KBM-7 (cell line): ENCODE results near the gene ASPSCR1.
"Not testable (repeated sequence)": the region's sequence is repeated elsewhere in the genome, so short reads cannot be mapped to it uniquely, and the experiment has no call there.

ENCODE experiments used
- DNase-seq: peaks from one replicate; pipeline ENCODE4 v3.0.0-alpha.2; 2015
- in situ Hi-C: fragments of 300-500 bp; cut with MboI; formaldehyde crosslinking; loops from 2 replicates; pipeline ENCODE4 v1.14.3; 2020; ENCODE audit warnings: low sequenced_read_pairs, low pct_unique_long_range_greater_than_20kb, mixed read lengths

ASPSCR1 gene

DNA sequence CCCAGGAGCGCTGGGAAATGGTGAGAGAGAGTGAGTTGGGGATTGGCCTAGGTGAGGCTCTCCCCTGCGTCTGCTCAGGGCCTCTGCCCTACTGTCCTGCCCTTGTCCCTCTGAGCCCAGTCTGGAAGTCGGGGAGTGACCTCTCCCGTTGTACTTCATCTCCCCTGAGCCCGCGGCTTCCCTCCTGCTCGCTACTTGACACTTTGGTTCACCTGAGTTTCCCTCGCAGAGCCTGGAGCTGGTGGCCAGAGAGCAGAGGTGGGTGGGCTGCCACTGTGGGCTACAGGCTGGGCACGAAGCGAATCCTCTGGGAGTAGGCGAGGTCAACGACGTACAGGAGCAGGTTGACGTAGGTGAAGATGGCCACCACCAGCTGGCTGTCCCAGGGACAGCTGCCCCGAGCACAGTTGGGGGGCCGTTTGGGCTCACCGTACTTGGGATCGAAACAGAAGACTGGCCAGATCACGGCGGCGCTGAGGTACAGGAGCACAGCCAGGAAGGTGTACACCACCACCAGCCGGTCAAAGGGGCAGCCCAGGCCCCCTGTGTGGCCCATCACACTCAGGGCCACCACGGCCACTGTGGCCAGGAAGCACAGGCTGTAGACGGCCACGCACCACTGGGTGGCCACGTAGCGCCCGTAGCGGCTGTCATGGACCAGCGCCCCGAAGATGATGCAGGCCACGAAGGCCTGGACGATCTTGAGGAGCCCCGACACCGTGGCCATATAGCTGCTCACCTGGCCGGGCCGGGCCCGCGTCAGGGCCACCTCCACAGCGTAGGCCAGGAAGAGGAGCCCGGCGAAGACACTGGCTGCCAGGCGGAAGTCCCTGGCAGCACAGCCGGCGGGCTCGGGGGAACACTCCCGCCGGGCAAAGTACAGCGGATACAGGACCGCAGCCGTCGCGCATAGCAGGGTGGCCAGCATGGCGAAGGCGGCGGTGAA is 36.6 kb upstream of the ASPSCR1 start:
- in situ Hi-C loops, result no loop called here

DNA sequence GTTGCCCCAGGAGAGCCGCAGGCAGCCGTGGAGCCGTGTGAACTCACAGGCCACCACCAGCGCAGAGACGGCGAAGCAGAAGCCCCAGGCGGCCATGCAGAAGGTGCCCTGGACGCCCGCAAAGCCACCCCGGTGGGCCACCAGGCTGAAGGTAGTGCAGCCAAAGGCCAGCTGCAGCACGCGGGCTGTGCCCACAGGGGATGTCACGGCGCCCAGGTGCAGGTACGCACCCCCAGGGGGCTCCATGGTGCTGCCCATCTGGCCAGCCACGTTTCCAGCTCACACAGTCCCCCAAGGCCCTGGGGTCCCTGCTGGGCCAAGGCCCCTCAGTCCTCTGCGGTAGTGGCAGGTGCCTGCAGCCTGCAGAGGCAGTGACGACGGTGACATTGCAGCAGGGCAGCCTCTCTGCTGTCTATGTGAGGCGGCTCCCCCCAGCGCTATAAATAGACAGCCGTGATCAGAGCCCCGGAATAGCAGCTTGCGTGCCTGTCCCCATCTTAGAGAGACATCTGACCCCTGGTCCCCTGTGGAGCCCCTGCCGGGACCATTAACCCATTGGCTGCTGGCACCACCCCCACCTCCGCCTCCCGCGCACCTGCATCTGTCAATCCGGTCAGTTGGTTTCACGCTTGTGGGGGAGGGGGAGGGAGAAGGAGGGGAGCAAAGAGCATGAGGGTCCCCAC is 35.8 kb upstream of the ASPSCR1 start:
- DNase-seq, result no peak
- in situ Hi-C loops, result no loop called here

More for the DNA sequence above, 36.6 kb upstream of the ASPSCR1 start:
- no peak for DNase-seq

DNA sequence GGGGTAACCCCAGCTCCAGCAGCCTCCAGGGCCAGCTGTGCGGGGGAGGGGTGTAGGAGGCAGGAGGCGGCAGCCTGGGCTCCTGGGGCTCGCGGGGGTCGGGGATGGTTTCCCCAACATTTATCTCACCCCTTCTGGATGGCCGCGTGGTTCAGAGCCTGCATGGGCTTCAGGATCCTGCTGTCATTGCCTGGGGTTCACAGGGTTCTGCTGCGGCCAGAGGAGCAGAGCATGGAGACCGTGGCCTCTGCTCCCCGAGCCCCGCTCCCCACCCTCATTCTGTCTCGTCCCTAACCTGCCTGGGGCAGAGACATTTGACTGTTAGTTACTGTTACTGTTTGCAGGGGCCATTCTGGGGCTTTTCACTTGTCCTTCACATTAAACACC is 35.3 kb upstream of the ASPSCR1 start:
- DNase-seq, result no peak
- in situ Hi-C loops, result no loop called here

DNA sequence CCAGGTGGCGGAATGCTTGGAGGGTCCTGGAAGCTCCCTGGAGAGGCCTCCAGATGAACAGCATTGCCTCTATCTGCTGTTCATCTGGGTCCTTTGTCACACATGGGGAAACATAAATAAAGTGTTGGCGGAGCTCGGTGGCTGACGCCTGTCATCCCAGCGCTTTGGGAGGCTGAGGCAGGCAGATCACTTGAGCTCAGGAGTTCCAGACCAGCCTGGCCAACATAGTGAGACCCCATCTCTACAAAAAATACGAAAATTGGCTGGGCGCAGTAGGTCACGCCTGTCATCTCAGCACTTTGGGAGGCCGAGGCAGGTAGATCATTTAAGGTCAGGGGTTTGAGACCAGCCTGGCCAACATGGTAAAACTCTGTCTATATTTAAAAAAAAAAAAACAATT is 32.6 kb upstream of the ASPSCR1 start:
- in situ Hi-C loops, result no loop called here
- no peak for DNase-seq

DNA sequence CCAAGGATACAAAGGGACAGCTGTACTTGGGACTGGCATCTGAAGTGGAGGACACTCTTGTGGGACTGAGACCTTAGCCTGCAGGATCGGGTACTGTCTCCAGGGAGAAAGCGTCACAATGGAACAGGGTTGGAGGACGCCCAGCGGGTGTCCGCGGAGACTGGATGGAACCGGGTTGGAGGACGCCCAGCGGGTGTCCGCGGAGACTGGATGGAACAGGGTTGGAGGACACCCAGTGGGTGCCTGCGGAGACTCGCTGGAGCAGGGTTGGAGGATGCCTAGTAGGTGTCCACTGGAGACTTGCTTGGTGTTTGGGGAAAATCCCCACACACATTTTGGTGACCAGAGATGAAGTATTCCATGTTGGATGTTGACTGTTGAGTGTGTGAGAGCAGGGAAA is 30.2 kb upstream of the ASPSCR1 start, which contains the start of gene MYADML2:
Gene MYADML2, minus strand, starts transcription at position 45 of the 400 bp plus-strand sequence. CDS start 5,492 bp downstream, outside the sequence.
- DNase-seq, result no peak
- in situ Hi-C loops, result no loop called here

DNA sequence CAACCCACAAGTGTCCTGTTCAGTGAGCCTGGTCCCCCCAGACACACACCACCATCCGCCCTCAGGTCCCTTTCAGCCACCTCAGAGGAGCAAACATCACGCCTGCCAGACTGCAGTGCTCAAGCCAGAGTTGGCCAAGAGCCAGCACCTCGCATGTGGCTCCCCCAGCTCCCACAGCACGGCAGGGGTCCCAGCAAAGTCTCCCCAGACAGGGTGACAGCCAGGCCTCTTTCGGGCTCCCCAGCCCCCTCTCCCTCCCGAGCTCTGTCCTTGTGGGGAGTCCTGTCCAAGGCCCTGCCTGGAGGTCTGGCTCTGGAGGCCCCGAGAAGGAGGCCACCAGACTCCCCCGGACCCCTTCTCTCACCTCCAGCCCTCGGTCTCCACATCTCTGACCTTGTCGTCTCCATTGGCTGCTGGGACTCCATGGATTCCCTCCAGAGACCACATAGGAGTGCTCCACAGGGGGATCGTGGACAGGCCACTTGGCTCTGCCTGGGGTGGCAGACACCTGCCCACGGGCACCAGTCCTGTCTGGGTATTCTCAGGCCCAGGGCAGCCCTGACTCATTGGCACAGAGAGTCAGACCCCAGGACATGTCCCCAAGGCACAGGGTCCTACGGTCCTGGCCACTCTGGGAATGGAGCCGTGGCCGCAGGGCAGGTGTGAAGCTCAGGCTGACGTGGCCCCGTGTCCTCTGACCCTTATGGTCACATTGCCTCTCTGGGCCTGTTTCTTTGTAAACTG is 28.6 kb upstream of the ASPSCR1 start:
- no peak for DNase-seq
- in situ Hi-C loops, result no loop called here

DNA sequence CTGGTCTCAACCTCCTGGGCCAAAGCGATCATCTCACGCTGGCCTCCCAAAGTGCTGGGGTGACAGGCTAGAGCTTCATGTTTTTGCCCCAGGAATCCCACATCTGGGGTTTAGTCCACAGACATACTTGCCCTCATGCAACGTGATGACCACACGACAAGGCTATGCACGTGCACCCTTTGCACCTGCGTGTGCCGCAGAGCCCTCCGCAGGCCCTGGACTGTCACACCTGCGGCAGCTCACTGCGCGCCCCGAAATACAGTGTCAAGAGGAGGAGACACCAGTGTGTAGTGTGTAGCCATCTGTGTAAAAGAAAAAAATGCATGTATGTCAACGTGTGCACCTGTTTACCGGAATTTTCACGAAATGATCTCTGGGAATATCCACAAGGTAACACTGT is 26.9 kb upstream of the ASPSCR1 start:
- DNase-seq, result no peak
- in situ Hi-C loops, result no loop called here

DNA sequence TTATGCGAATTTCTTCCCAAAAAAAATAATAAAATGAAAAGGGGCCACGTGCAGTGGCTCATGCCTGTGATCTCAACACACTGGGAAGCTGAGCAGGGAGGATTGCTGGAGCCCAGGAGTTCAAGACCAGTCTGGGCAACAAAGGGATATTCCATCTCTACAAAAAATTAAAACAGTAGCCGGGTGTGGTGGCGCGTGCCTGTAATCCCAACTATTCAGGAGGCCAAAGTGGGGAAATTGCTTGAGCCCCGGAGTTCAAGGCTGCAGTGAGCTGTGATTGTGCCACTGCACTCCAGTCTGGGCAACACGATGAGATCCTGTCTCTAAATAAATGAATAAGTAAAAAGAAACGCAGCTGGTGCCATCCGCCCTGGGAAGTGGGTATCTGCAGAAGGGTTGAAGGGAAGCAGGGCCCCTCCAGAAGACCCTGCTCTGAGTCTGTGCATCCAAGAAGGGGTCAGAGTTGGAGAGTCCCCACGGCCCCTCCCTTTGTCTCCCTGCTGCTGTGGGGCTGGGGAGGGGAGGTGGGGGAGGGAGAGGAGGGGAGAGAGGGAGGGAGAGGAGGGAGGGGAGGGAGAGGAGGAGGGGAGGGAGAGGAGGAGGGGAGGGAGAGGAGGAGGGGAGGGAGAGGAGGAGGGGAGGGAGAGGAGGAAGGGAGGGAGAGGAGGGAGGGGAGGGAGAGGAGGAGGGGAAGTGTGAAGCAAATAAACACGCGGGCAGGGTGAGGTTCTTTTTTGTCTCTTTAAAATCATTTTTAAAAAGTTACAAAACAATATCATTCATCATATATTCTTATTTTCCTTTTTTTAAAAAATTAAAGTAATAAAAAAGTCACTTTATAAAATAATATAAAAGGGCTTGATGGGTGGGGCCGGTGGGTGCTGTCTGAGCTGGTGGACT is 25.4 kb upstream of the ASPSCR1 start:
- in situ Hi-C loops, result no loop called here
- no peak for DNase-seq

DNA sequence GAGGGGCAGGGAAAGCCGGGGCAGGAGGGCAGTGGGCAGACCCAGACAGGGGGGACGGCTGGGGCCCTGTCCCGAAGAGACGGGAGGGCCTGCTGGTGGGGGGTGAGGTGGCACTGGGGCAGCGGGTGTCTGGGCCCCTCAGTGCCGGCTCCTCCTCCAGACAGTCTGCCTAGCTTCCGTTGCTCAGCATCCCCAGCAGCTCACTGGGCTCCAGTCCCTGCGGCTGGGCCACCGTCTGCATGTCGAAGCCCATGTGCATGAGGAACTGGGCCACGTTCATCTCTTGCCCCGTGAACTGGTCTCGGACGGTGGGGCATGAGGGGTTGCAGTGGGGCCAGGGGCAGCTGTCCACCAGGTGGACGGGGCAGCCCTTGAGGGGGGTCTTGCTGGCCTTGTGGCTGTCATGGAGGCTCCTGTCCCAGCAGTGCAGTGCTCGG is 24.6 kb upstream of the ASPSCR1 start:
- DNase-seq, result no peak
- in situ Hi-C loops, result no loop called here

DNA sequence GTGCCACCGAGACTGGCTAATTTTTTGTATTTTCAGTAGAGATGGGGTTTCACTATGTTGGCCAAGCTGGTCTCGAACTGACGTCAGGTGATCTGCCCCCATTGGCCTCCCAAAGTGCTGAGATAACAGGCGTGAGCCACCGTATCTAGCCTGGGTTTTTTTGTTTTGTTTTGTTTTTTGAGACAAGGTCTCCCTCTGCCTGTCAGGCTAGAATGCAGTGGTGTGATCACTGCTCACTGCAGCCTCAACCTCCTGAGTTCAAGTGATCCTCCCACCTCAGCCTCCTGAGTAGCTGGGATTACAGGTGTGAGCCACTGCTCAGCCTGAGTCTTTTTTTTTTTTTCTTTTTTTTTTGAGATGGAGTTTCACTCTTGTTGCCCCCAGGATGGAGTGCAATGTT is 24.0 kb upstream of the ASPSCR1 start:
- DNase-seq, in situ Hi-C loops: not testable (repeated sequence)

DNA sequence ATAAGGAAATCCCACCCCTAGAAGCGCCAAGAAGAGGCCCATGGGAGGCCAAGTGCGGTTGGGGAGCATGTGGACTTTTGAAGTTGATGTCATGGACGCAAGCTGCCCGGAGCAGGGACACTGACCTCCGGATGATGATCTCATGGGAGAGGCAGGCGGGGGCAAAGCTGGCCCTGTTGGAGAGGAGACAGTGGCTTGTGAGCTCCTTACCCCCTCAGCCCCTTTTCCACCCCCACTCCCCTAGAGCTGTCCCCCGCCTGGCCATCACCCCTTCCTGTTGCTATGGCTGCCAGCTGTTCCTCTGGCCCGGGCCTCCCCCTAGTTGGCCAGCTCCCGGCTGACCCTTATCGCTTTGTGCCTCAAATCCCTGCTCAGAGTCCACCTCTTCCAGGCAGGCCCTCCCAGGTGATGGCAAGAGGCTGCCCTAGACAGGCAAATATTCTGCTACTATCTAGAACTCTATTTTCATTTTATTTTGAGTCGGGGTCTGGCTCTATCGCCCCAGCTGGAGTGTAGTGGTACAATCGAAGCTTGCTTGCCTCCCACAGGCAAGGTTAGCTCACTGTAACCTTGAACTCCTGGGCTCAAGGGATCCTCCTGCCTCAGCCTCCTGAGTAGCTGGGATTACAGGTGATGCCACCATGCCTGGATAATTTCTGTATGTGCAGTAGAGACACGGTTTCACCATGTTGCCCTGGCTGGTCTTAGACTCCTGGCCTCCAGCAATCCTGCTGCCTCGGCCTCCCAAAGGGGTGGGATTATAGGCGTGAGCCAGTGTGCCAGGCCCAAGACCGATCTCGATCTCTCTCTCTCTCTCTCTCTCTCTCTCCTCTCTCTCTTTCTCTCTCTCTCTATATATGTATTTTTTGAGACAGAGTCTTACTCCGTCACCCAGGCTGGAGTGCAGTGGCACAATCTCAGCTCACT is 23.0 kb upstream of the ASPSCR1 start:
- in situ Hi-C loops, result no loop called here
- no peak for DNase-seq

DNA sequence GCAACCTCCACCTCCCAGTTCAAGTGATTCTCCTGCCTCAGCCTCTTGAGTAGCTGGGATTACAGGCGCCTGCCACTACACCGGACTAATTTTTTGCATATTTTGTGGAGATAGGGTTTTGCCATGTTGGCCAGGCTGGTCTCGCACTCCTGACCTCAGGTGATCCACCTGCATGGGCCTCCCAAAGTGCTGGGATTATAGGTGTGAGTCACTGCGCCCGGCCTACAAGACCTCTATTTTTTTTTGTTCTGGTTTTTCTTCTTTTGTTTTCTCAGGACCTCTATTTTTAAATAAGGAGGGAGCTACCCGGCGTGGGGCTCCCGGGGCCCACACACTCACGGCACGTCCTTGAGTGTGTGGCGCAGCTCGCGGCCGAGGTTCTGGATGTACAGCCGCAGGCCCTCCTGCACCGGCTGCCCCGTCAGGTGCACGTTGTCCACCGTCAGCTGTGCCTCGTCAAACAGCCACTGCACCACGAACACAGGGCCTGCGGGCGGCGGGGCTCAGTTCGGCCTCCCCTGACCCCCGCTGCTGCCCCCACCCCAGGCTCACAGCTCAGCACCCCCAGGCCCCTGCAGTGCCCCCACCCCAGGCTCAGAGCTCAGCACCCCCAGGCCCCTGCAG is 22.3 kb upstream of the ASPSCR1 start:
- in situ Hi-C loops, result no loop called here
- no peak for DNase-seq

DNA sequence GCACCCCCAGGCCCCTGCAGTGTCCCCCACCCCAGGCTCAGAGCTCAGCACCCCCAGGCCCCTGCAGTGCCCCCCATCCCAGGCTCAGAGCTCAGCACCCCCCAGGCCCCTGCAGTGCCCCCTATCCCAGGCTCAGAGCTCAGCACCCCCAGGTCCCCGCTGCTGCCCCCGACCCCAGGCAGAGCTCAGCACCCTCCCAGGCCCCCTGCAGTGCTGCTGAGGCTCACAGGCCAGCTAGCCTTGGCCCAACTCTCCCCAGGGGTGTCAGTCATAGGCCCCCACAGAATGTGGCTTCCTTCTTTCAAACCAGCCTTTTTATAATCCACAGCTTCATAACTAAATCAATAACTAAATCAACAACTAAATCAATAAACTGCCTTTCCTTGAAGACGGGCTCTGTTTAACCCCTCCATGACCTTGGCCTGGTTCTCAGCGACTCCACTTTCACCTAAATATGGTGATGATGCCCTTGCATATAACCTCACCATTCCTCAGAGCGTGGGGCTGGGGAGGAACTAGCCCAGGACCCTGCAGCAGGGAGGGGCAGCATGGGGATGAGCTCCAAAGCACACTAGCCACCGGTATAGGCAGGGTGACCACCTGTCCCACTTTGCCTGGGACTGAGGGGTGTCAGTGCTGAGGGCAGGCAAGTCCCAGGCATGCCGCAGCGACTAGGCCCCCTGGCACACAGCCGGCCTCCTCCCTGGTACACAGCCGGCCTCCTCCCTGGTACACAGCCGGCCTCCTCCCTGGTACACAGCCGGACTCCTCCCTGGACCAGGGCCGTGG is 21.5 kb upstream of the ASPSCR1 start:
- DNase-seq, result no peak
- in situ Hi-C loops, result no loop called here

DNA sequence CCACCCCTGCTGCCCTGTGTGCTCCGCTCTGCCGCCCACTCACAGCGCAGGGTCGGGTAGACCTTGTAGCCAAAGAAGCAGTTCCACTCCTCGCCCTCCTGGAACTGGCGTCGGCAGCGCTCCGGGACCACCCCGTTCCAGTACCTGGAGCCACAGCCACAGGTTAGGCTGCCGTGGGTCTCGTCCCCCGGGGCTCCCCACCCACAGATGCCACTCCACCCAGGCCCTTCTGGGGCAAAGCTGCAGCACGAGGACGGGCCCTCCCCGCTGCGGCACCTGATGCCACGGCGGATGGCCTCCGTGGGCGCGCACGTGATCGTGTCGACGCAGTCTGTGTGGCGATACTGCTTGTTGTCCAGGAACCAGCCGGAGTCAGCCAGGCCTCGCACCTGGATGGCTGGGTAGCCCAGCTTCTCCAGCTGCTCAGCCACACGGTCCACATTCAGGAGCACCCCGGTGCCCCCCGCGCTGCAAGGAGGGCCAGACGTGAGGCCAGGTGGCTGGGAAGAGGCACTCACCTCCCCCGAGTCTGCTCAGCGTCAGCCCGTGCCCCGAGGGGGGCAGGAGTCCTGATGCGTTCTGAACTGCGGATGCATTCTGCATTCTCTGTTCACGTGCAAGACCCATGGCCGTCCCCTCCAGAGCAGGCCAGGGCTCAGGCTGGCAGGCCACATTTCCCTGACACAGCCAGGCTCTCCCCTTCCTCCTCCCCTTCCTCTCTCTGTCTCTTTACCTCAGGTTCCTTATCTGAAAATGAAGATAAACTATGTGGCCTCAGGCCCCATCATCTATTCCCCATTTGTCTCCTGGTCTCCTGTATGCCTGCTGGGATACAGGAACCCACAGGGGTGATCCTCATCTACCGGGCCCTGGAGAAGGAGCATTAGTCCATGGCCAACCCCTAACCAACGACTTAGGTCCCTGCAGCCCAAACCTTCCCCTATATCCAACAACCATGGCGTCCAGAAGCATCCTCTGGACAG is 20.5 kb upstream of the ASPSCR1 start:
- in situ Hi-C loops, result no loop called here
- no peak for DNase-seq

DNA sequence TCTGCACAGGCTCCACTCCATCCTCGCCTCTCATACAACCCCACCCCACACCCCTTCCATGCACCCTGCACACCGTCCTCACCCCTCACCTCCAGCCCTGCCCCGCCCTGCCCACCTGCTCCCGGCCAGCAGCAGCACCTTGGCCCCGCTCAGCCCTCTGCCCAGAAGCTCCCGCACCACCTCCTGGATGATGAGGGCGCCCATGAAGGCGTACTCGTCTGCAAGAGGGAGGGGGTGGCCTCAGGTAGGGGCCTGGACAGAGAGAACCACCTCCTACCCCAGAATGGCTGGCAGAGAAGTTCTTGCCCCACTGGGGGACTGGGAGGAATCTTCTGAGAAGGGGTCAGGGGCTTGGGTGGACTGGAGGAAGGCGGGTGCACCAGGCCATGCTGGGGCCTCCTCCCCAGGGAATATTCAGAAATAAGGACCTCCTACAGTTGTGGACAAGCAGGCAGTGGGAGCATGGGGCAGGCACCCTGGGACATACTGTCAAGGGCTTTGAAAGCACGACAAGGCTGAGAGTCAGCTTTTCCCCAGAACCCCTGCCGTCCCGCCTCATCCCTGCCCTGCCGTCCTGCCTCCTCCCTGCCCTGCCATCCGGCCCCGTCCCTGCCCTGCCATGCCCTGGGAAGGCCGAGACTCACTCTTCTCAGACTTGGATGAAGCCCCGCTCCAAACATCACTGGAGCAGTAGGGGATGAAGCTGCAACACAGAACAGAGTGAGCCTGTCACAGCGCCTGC is 19.6 kb upstream of the ASPSCR1 start:
- in situ Hi-C loops, result no loop called here
- no peak for DNase-seq
